GM21737 (cell line): Measurements from ENCODE around the gene FXN.
"Not testable (repeated sequence)": the region's sequence is repeated elsewhere in the genome, so short reads cannot be mapped to it uniquely, and the experiment has no call there.

Source experiments
- ATAC-seq: cut with Tn5 transposase; IDR thresholded peaks from one replicate; pipeline ENCODE4 v1.9.1; 2021; ENCODE audit warnings: mild to moderate bottlenecking, moderate library complexity; ENCODE audit not compliant: unreplicated experiment

FXN gene

DNA sequence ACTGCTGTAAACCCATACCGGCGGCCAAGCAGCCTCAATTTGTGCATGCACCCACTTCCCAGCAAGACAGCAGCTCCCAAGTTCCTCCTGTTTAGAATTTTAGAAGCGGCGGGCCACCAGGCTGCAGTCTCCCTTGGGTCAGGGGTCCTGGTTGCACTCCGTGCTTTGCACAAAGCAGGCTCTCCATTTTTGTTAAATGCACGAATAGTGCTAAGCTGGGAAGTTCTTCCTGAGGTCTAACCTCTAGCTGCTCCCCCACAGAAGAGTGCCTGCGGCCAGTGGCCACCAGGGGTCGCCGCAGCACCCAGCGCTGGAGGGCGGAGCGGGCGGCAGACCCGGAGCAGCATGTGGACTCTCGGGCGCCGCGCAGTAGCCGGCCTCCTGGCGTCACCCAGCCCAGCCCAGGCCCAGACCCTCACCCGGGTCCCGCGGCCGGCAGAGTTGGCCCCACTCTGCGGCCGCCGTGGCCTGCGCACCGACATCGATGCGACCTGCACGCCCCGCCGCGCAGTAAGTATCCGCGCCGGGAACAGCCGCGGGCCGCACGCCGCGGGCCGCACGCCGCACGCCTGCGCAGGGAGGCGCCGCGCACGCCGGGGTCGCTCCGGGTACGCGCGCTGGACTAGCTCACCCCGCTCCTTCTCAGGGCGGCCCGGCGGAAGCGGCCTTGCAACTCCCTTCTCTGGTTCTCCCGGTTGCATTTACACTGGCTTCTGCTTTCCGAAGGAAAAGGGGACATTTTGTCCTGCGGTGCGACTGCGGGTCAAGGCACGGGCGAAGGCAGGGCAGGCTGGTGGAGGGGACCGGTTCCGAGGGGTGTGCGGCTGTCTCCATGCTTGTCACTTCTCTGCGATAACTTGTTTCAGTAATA lies at the start of gene FXN:
FXN (plus strand) TSS at position 315 of the 871 bp plus-strand sequence; CDS start at position 346, 31 bp downstream.
- peak; percentile 91 for ATAC-seq

DNA sequence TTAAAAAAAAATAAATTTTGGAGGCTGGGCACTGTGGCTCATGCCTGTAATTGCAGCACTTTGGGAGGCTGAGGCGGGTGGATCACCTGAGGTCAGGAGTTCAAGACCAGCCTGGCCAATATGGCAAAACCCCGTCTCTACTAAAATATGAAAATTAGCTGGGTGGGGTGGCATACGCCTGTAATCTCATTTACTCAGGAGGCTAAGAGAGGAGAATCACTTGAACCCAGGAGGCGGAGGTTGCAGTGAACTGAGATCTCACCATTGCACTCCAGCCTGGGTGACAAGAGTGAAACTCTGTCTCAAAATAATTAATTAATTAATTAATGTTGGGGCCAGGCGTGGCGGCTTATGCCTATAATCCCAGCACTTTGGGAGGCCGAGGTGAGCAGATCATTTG lies 48.6 kb upstream of the FXN start:
- ATAC-seq = not testable (repeated sequence)

DNA sequence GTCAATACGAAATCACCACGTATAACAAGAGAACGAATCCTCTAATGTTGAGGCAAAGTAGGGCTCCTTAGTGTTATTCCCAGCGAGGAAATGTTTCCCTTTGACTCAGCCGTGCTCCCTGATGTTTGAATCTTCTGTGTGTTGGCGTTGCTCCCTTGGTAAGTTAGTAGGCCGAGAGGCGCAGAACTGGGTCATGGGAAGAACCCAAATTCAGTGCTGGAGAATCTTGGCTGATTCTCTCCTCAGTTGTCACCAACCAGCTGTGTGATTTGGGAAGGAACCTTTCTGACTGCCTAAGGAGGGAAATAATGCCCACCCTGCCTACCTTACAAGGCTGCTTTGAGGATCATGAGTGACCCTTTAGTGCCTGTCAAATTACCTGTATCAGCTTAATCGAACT lies 44.1 kb upstream of the FXN start:
- ATAC-seq = no peak

DNA sequence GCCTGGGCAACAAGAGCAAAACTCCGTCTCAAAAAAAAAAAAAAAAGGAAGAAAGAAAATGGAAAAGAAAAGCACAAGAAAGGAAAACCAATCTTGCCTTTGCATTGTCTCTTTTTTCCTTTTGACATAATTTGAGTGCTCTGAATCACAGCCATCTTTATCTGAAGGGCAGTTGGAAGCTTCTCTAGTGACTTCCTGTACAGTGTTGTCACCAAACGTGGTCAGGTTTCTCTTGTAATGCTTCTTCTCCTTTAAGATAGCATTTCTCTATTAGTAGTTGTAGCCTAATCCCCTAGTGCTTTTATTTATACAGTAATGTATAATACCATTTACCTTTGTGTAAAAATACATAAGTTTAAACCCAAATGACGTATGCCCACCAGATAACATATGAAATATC lies 39.8 kb upstream of the FXN start:
- no peak for ATAC-seq

DNA sequence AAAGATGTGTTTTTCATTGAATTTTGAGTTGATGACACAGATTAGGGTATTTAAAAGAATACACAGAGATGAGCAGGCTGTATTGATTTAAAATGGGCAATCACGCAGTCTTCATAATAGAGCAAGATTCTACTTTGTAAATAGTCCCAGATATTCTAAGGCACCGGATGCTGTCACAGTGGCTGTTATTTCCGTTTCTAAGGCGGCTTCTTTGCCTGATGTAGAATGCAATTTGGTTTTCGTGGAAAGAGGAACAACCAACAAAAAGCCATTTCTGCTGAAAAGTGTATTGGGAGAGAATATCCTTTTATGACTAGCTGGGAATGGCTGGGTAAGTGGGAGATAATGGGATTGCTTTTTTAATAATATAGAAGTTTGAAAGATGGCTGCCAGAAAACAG lies 39.1 kb upstream of the FXN start:
- ATAC-seq = no peak

DNA sequence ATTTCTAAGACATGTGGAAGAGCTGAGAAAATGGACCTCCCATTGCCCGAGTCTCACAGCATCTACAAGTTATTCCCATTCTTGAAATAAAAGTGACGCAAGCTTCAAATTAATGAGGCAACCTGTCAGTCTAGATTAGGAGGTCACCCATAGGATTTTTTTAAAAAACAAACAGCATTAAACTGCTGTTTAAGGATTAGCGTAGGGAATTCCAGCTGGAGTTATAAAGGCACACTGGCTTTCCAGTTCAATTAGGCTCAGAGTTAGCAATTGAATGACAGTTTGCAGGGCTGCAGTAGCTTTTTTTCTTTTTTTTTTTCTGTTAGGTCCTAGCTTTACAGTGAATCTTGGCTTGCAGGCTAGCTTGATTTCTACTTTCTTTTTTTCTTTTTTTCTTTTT lies 37.9 kb upstream of the FXN start:
- ATAC-seq = no peak

DNA sequence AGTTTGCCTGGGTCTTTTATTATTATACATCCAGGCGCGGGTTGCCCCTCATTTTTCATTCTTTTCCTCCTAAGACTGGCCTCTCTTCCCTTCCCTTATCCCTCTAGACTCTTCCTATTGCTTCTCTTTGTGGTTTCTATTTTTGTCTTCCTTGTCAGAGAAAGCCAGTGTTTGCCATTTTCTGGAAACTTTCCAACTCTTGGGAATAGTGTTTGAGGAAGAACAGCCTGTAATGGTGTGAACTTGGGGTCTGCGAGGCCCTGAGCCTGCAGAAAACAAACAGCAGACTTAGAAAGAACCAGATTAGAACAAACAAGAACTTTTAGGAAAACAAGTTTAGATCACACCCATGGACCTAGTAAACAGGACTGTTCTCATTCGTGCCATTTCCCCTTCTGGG lies 37.2 kb upstream of the FXN start:
- no peak for ATAC-seq

DNA sequence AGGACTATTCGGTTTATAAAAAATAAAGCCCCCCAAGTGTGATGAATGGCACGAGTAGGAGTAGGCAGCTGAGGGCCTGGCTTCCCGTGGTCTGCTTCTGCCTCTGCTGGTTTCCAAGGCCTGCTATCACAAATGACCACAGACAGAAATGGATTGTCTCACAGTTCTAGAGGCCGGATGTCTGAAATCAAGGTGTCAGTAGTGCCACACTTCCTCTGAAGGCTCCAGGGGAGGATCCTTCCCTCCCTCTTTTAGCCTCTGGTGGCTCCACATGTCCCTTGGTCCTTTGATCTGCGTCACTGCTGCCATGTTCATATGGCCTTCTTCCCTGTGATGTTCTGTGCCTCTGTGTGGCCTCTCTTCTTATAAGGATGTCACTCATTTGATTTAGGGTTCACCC lies 36.7 kb upstream of the FXN start:
- ATAC-seq = no peak

DNA sequence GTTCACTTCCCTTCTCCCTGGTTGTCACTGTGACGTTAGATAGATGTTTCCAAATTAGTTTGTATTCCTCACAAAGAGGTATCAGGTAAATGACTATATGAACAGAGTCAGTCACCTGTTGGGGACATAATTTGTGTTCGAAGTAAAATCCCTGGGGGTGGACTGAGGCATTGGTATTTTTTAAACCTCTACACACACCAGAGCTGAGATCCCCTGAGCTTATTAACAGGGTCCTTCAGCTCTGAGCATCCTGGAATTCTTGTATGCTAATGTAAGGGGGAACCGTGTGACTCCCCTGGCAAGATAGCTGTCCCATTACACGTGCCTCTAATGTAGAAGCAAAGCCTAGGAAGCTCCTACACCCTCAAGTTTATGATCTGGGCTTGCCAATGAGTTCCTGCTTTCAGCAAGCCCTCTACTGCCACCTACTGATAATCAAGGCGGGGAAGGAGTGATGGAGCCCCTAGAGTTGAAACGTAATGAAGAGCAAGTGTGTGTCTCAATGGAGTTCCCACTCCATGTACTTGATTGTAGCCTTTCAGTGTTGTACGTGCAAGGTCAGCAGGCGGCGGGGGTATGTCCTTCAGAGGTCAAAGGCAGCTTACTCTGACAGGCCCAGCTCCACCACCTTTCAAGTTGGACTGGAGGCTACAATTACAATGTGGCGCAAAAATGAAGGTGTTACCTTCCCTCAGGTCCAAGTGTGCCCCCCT lies 36.0 kb upstream of the FXN start:
- no peak for ATAC-seq

DNA sequence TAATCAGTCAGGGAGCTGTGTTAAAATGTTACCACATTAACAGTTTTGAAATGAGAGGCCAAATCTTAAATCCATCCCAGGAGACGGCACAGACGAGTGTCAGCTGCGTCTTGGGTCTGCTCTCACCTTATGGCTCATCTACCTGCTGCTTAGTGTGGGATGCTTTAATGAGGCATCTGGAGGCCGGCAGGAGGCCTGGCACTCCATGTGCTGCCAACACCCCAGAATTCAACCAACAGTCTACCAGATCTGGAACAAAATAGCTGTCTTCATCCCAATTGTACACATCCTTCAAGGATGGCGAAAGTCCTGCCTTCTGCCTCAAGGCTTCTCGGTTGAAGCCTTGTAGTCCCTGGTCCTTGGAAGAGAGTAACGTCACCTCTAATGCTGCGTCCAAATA lies 33.6 kb upstream of the FXN start:
- ATAC-seq = no peak

DNA sequence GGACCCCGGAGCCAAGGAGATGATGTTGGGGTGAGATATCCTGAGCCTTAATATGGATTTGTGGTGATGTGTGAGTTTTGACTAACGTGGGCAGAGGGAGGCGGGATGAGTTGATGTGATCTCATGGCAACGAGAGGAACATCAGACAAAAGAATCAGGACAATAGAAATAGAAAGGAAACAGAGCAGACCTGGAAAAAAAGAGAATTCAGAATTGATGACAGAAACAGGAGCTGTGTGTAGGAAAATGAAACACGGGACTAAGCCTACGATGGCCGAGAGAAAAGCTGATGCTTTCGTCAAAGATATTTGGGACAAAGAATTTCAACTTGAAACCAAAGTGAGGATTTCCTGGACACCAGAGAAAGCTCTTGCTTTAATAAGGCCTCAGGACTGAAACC lies 32.5 kb upstream of the FXN start:
- no peak for ATAC-seq

DNA sequence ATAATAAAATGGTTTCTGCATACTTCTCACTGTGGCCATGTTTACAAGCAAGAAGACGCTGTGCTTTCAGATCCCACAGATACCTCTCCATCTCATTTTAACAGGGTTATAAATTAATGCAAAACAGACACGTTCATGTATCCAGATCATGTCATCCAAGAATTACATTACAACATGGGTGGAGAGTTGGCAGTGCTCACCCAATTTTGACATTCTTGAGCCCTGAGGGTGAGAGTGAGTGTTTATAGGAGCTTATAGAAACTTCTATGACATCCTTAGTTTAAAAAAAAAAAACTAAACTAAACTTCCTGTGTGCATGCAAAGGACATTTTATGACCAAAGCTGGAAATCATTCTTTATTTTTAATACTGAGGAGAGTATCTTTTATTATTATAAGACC lies 30.7 kb upstream of the FXN start:
- no peak for ATAC-seq

DNA sequence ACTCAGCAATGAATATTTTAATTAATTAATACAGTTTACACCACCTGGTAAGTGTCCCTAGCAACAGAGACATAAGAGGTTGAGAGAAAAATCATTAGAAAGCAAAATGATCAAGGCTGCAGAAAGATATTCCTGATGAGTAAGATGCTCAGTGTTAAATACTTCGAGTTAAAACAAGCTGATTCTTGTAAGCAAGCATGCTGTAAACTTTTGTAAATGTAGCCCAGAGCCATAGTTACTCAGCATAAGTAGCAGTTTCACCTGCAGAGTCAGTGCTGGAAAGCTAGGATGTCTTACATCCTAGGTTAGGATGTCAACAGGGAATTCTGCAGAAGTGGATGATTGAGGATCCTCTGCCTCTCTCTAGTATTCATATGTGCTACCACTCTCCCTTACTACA lies 25.8 kb upstream of the FXN start:
- ATAC-seq = no peak

DNA sequence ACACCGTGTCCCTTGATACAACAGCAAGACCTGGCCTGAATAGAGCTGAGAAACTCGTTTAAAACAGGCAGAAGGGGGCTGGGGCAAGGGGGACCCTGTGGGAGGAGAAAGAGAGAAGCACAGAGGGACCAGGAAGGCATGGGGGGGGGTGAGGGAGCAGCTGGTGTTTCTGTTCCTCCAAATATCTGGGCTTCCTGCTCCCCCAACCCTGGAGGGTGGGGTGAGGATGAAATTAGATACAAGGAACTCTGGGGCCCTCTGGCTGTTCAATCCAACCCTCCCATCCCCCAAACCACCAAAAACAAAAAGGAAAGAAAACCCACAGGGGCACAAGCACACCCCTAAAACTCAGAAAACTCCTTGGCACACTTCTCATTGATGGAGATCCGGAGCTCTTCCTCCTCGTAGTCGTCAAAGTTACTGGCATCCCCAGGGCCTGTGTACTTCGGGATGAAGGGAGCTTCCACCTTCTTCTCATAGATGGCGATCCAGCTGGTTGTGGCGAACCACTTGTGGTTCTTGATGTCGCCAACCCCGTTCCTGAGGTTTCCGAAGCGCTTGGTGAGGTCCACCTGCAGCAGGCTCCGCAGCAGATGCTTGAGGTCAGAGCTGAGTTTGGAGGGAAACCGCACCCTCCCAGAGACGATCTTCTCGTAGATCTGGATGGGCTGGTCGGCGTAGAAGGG lies 22.7 kb upstream of the FXN start:
- no peak for ATAC-seq

DNA sequence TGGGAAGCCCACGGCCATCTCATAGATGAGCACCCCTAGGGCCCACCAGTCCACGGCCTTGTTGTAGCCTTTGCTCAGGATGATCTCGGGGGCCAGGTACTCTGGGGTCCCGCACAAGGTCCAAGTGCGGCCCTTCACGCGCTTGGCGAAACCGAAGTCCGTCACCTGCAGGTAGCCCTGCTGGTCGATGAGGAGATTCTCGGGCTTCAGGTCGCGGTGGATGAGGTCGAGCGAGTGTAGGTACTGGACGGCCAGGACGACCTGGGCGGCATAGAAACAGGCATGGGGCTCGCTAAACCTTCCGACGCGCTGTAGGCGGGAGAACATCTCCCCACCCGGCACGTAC lies 22.2 kb upstream of the FXN start:
- ATAC-seq = no peak

DNA sequence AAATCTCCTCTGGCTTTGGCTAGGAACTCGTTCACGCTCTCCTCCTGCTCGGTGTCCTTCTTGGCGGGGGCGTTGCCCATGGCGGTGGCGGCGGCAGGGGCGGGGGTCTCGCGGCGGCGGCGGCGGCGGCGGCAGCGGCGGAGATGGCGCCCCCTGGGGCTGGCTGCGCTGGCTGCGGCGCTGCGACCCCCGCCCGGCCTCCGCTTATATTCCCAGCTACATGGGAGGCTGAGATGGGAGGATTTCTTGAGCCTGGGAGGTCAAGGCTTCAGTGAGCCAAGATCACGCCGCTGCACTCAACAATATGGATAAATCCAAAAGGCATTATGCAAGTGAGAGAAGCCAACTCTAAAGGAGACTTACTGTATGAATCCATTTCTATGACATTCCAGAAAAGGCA lies 21.5 kb upstream of the FXN start, which contains the start of gene PRKACG:
PRKACG (minus strand) TSS at position 101 of the 400 bp plus-strand sequence; CDS start at position 80, 21 bp downstream.
- ATAC-seq = no peak

DNA sequence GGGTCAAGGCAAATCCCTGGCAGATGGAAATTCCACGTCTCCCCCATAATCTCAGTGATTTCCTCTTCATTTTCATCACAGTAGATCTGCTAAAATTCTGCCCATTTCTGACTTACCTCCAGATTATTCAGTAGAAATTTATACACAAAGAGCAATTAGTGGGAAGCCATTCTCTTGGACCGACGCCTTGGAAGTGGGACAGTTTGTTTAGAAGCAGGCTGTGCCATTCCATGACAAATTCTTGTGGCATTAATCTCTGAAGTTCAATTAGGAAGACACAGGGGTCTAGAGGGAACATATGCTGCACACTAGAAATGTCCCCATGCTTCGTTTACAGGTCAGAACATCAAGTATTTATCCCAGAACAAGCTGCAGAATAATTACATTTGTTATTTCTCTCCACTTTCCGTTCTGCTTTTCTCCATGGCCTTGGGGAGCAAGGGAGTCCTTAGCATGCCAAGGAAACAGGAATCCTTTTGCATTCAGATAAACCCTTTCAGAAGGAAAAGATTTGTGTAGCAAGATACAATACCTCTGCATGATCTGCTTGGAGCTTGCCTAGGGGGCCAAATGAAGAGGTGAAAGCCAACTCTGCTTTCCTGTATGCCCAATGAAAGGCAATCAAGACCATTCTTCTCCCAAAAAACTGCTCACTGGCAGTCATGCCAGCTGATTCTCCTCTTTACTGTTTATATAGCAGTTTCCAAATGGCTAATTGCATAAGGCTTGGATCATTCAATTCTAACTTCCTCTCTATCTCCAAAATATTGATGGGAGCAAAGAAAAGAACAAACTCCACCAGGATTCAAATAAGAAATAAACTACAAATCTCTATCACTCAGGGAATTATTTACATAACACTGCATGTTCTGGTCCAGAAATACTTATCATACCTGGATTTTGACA lies 19.1 kb upstream of the FXN start:
- no peak for ATAC-seq

DNA sequence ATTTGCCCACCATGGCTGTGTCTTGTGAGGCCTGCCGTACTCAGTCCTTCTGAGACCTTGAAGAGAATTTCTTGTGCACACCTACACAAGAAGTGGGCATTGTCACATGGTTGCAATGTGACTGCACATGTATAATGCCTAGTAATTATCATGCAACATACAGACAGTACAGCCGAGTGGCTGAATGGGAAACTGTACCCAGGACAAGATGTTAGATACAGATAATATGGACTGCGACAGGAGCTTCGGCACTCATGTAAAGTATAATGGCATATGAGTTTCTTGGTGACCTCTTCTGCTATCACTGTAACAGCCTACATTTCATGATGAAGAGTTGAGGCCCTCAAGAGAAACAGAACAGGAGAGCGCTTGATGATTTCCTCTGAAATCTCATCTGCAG lies 16.8 kb upstream of the FXN start:
- ATAC-seq = no peak

DNA sequence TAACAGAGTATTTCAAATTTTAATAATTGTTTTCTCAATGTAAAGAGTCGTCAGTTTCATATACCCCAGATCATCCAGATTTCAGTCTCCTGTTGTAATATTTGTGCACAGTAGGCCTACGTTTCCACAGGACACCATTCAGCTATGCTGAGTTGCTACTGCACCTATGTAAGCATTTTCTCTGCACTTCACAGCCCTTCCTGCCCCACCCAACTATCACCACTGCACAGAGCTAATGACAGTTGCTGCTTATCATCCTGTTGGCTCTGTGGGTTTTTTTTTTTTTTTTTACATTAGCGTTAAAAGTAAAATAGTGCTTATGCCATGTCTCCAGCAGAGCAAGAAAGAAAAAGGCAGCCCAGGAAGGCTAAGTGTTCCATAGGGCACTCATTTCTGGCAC lies 15.7 kb upstream of the FXN start:
- no peak for ATAC-seq

DNA sequence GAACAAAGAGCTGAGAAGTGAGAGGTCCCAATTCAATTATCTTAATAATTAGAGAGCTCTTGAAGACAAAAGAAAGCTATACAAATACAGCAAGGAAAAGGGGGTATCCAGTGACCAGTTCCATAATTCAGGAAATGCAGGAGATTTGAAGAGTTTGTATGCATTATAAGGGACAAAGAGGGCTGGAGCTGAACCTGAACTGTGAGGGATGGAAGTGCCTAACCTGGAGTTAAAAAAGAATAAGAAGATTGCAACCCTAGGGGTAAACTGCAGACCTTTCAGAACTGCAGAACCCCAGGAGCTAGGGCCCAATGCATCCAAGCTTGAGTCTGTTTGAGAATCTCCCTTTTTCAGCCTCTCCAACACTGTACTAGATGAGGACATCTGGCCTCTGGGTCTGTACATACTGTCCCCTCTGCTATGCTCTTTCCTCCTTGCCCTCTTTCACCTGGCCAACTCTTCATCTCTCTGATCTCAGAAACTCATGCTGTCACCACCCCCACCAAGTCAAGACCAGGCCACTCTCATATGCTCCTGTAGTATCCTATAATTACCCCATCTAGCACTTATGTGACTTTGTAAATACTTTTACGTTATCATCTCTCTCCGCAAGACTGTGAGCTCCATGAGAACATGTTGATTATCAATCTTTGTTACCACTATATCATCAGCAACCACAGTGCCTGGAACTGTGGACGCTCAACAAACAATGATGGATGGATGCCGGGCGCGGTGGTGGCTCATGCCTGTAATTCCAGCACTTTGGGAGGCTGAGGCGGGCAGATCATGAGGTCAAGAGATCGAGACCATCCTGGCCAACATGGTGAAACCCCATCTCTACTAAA lies 15.0 kb upstream of the FXN start:
- no peak for ATAC-seq
